ENCODE results near the gene YBEY. TPM values are rescaled to one million over a fixed set of nuclear protein-coding genes. Genes with fewer than 3 reads are reported as not detected.

Gene YBEY
- total RNA-seq, 2 experiments from 2014 or later: 14.9 to 16.2 TPM

GRCh38 chr21:46243960-46244361 is 42.2 kb upstream of the YBEY start:
- H3K27ac Mint-ChIP-seq: no peak overlapping the region
- no peaks in the 10 kb centered on the region for H3K9me3 Mint-ChIP-seq
- POLR2A ChIA-PET: interaction anchor here (0.7 to 2.3 kb wide), 4 partner anchors 9 to 410 kb away, joined by 3 to 12 read pairs (median 4); no protein-coding TSS in a partner anchor
- DNase-seq: peak; percentile 10
- no peaks in the 10 kb centered on the region for H3K4me1 Mint-ChIP-seq (ENCODE audit: low read depth)
- TF ChIP-seq, protein P1, sequence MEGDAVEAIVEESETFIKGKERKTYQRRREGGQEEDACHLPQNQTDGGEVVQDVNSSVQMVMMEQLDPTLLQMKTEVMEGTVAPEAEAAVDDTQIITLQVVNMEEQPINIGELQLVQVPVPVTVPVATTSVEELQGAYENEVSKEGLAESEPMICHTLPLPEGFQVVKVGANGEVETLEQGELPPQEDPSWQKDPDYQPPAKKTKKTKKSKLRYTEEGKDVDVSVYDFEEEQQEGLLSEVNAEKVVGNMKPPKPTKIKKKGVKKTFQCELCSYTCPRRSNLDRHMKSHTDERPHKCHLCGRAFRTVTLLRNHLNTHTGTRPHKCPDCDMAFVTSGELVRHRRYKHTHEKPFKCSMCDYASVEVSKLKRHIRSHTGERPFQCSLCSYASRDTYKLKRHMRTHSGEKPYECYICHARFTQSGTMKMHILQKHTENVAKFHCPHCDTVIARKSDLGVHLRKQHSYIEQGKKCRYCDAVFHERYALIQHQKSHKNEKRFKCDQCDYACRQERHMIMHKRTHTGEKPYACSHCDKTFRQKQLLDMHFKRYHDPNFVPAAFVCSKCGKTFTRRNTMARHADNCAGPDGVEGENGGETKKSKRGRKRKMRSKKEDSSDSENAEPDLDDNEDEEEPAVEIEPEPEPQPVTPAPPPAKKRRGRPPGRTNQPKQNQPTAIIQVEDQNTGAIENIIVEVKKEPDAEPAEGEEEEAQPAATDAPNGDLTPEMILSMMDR (IDR thresholded peaks at IDR 0.05): no peak
- CTCF ChIA-PET: interaction anchor here (1.4 kb wide), 1 partner anchor 14 kb away, joined by 8 read pairs; no protein-coding TSS in a partner anchor
- no peaks in the 10 kb centered on the region for H3K27me3 Mint-ChIP-seq
- H3K4me3 Mint-ChIP-seq: no peak overlapping the region
- intact Hi-C loops (cut with micrococcal nuclease): no loop called here
- ATAC-seq: peak; percentile 10
- H3K36me3 Mint-ChIP-seq (ENCODE audit: low read depth): peaks cover 48% of the 10 kb centered on the region

GRCh38 chr21:46244602-46245001 is 41.5 kb upstream of the YBEY start:
- Mint-ChIP-seq H3K27ac (no peak overlapping the region), H3K9me3 (no peaks in the 10 kb centered on the region), H3K4me1 (ENCODE audit: low read depth) (no peaks in the 10 kb centered on the region), H3K27me3 (no peaks in the 10 kb centered on the region), H3K36me3 (ENCODE audit: low read depth) (peaks cover 44% of the 10 kb centered on the region), H3K4me3 (no peak overlapping the region)
- DNase-seq (no peak), ATAC-seq (no peak)
- CTCF ChIA-PET: interaction anchor here (1.4 kb wide), 1 partner anchor 14 kb away, joined by 8 read pairs; no protein-coding TSS in a partner anchor
- TF ChIP-seq, protein P1 (IDR thresholded peaks at IDR 0.05): no peak
- intact Hi-C loops (cut with micrococcal nuclease): no loop called here
- POLR2A ChIA-PET: interaction anchor here (0.7 to 1.9 kb wide), 3 partner anchors 9 to 409 kb away, joined by 3 to 4 read pairs (median 3); no protein-coding TSS in a partner anchor

DNA sequence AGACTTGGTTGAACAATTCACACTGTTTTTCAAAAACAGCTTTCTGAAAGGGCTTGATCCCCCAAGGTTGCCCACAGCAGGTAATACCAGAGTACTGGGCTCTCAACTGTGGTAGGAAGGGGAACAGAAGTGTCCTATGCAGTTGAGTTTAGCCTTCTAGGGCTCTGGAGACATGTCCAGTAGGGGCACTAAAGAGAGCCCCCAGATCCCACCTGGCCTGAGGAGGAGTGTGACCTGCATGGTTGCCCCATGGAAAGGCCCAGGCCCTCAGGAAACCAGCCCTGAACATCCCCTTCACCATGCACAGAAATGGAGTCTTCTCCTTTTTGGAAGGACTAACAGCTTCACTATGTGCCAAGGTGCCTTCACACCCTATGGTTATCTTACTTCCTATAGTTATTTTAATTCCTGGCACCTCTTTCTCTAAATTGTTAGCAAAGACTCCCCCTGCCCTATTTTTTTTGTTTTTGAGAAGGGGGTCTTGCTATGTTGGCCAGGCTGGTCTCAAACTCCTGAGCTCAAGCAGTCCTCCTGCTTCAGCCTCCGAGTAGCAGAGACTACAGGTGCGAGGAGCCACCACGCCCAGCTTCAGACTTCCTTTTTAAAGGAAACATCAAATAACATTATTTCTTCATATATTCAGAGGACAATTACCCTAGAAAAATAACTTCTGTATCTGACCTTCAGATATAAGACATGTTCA is 40.8 kb upstream of the YBEY start:
- Mint-ChIP-seq H3K36me3 (ENCODE audit: low read depth) (peaks cover 46% of the 10 kb centered on the region), H3K27me3 (no peaks in the 10 kb centered on the region), H3K4me1 (ENCODE audit: low read depth) (peaks cover 7% of the 10 kb centered on the region), H3K27ac (no peak overlapping the region), H3K4me3 (no peak overlapping the region), H3K9me3 (no peaks in the 10 kb centered on the region)
- no peak for ATAC-seq
- TF ChIP-seq, protein P1 (IDR thresholded peaks at IDR 0.05): no peak
- DNase-seq: no peak
- ChIA-PET CTCF (interaction anchor here (1.4 to 1.8 kb wide), 2 partner anchors 10 to 15 kb away, joined by 4 to 8 read pairs; no protein-coding TSS in a partner anchor), POLR2A (interaction anchor here (0.6 to 1.4 kb wide), 2 partner anchors 11 to 329 kb away, joined by 3 read pairs; no protein-coding TSS in a partner anchor)
- intact Hi-C loops (cut with micrococcal nuclease): no loop called here

DNA sequence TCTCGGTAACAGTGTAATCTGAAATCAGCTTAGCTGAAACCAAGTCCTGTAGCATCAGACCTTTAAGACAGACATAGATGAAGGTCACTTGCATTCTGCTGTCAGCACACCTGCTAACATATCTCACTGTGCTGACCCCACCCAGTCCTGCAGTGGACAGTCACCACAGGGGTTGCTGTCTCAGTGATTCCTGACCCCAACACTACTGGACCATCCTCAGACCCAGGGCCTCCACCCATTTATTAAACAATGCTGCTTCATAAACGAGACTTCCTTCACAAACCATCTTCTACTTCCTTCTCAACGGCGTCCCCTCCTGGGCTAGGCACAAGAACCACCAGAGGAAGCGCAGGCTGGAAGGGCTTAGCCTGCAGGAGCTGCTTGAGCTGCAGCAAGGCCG is 39.8 kb upstream of the YBEY start:
- ChIA-PET CTCF (interaction anchor here (1.8 kb wide), 1 partner anchor 11 kb away, joined by 4 read pairs; no protein-coding TSS in a partner anchor), POLR2A (no interaction called here)
- H3K4me1 Mint-ChIP-seq (ENCODE audit: low read depth): peaks cover 13% of the 10 kb centered on the region
- H3K4me3 Mint-ChIP-seq: no peak overlapping the region
- ATAC-seq: no peak
- H3K9me3 Mint-ChIP-seq: no peaks in the 10 kb centered on the region
- TF ChIP-seq, protein P1 (IDR thresholded peaks at IDR 0.05): no peak
- peaks cover 54% of the 10 kb centered on the region for H3K36me3 Mint-ChIP-seq (ENCODE audit: low read depth)
- H3K27ac Mint-ChIP-seq: no peak overlapping the region
- no peak for DNase-seq
- no peaks in the 10 kb centered on the region for H3K27me3 Mint-ChIP-seq
- intact Hi-C loops (cut with micrococcal nuclease): no loop called here

Data from activated CD8-positive, alpha-beta T cell treated with anti-CD3 and anti-CD28 coated beads for 36 hours (primary cell).